ENCODE data around the gene SFPQ.
"Not testable (repeated sequence)": the region's sequence is repeated elsewhere in the genome, so short reads cannot be mapped to it uniquely, and the experiment has no call there.

SFPQ gene

GRCh38 chr1:35192853-35193664 is at the start of gene SFPQ:
SFPQ (minus strand) TSS chr1:35193145; CDS start chr1:35193049, 96 bp downstream.
- intact Hi-C loops (cut with DNase I), result loop anchor here (2.0 to 10.0 kb wide), 4 partner anchors 161 to 522 kb away; partner anchors contain the start of genes C1orf216 and ZMYM6
- peak; percentile 95 to 99 (median 96) for DNase-seq

GRCh38 chr1:35236772-35237171 is 43.8 kb upstream of the SFPQ start:
- DNase-seq; intact Hi-C loops (cut with DNase I): not testable (repeated sequence)

GRCh38 chr1:35231287-35231686 is 38.3 kb upstream of the SFPQ start:
- DNase-seq, result no peak
- intact Hi-C loops (cut with DNase I), result no loop called here

DNA sequence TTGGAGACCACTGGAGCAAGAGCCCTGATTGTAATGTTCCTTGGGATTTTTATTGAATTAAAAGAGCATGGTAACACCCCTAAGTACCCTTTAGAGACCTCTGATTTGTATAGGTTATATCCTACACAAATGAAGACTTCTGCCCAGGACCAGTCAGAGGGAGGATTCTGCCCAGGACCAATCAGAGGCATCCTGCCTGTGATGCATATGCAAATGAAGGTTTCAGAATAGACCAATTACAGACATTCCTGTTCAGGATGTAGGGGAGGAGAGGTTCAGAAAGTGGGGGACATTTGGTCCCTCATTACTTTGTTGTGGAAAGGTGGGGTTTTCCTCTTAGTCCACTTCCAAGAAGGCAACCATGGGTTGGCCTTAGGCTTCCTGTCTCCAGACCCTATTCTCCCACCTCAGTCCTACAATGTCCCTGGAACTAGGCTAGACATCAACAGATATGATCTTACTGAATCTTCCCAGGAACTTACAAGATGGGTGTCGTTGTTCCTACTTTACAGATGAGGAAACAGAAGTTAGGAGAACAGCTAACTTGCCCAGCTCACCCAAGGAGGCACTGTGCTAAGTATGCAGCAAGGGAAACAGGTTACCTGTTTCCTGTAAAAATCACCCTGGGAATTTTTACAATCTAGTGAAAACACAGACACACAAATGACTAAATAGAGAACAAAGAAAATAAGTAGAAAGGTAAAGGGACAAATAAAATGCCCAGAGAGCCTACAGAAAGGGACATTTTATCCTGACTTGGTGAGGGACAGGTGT is 36.8 kb upstream of the SFPQ start:
- intact Hi-C loops (cut with DNase I), result no loop called here
- no peak for DNase-seq

- DNase-seq, result no peak
- intact Hi-C loops (cut with DNase I), result no loop called here
Measured at GRCh38 chr1:35226546-35226945, 33.6 kb upstream of the SFPQ start.

GRCh38 chr1:35223084-35223630 is 30.2 kb upstream of the SFPQ start:
- intact Hi-C loops (cut with DNase I), result no loop called here
- DNase-seq, result no peak

DNA sequence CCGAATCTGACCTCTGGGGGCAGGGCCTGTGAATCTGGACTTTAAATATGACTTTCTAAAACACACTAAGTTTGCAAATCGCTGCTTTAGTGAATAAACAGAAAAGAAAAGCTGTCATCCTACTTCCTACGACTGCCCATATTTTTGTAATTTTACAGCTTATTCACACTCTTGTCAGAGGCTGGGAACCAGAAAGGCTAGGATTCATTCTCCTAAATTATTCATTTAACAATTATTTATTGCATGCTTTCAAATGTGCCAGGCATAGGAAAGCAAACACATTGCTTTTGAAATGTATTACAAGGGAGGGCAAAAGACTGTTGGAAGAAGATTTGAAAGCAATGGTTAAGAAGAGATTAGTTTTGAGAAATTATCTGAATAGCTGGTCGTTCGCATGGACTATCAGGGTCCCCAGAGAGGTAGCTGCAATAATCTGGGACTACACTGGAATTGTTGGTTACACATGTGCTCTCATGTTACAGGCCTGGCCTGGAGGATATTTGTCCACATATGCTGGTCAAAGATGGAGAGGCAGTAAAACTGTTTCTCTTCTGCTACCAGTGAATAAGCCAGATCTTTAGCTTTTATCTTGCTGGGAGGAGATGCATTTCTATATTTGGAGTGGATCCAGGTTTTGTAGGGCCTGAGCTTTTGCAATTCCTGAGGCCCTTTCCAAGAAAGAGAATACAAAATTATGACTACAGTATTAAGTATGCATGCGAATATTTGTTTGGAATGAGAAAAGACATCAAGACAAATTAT is 29.6 kb upstream of the SFPQ start:
- intact Hi-C loops (cut with DNase I), result no loop called here
- DNase-seq, result no peak

- intact Hi-C loops (cut with DNase I), result no loop called here
- no peak for DNase-seq
Measured at GRCh38 chr1:35220976-35221375, 28.0 kb upstream of the SFPQ start.

- intact Hi-C loops (cut with DNase I), result no loop called here
- DNase-seq, result no peak
Measured at GRCh38 chr1:35215346-35215745, 22.4 kb upstream of the SFPQ start.

- intact Hi-C loops (cut with DNase I), result no loop called here
- no peak for DNase-seq
Measured at GRCh38 chr1:35211120-35211414, 18.1 kb upstream of the SFPQ start.

DNA sequence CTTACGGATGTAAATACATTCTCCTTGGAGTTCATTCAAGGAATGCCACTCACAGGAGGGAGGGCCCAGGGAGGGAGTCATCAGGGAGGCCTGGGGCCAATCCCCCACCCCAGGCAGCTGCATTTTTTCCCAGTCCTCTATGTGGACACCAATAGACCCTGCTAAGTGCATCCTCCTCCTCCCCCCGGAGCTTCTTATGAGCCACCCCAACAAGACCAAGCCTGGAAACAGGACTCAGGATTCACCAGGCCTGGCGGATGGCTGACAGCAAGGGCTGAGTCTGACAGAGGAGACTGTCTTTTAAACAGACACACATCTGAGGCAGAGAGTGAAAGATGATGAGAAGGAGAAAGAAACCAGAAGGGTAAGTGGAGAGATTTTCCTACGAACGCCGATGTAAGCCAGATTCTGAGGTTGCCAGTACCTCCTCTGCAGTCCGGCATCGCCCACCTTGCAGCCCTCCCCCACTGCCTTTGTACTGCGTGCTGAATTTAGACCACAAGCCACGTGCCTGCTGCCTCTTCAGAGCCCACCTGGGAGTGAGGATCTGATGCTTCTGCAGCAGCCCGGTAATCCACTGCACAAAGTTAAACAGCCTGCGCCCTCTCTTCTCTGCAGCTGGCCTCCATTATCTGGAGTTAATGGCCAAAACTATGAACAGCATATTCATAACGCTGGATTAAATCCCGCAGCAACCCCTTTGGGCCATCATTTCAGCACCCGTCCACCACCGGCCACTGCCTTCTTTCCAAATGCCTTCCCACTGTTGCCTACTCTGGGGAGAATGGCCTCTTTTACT is 17.6 kb upstream of the SFPQ start:
- intact Hi-C loops (cut with DNase I), result no loop called here
- peak in 2 of 10 donors; percentile 11 to 23 for DNase-seq

- intact Hi-C loops (cut with DNase I), result loop anchor here (10.0 kb wide), 1 partner anchor 62 kb away; the partner anchor contains the start of gene ZMYM4
- DNase-seq, result no peak
Measured at GRCh38 chr1:35203295-35203694, 10.3 kb upstream of the SFPQ start.

DNA sequence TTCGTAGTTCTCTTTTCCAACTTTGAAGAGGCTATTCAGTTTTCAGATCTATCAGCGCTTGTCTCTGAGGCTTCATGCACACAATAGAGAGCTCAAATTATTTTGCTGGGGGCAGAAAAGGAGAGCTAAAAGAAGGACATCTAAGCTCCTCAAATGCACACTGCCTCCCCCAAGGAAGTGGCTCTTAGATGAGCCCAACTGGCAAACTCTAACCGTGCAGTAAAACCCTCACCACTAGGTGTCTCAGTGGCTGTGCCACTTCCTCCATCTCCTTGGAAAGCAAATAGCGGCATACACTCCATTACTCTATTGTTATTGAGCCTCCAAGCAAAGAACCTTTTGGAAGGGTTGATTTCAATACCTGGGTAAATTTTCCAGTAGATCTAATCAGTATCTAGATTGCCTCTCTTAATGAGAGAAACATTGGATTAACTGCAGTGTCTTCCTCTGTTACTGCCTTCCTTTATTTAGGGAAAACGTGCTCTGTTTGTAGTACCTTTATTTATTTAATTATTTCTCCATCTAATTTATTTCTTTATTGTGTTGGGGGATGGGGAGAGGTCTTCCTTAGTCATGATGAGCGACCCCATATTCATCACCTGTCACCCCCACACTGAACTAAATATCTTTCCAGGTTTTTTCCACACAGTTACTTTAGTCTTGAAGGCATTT is 9.2 kb upstream of the SFPQ start:
- intact Hi-C loops (cut with DNase I), result loop anchor here (1.0 to 10.0 kb wide), 2 partner anchors 63 to 96 kb away; partner anchors contain the start of gene ZMYM4
- peak in 9 of 10 donors; percentile 45 to 95 (median 74) for DNase-seq

DNA sequence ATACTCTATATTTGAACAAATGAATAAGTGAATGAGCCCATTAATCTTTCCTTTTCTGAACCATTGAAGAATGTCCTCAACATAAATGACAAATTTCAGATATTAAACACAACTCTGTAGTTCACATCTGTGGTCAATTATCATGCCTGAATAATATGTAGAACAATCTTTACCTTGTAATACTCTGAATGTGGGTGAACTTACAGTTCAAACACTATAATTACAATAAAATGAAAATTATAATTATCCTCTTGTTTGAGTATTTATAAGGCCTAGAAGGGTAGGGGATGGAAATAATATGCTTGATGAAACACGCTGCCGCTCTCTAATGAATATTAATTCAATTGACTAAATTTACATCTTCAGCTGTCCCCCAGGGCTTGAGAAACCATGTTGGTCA is 8.7 kb upstream of the SFPQ start:
- intact Hi-C loops (cut with DNase I), result loop anchor here (1.0 to 10.0 kb wide), 2 partner anchors 63 to 97 kb away; partner anchors contain the start of gene ZMYM4
- no peak for DNase-seq

GRCh38 chr1:35192056-35192852 is 691 bp downstream of the SFPQ start:
- peak; percentile 64 to 97 (median 78) for DNase-seq
- intact Hi-C loops (cut with DNase I), result loop anchor here (2.0 to 10.0 kb wide), 4 partner anchors 160 to 523 kb away; partner anchors contain the start of genes C1orf216 and ZMYM6

- DNase-seq, result no peak
- intact Hi-C loops (cut with DNase I), result loop anchor here (2.0 to 10.0 kb wide), 4 partner anchors 159 to 523 kb away; partner anchors contain the start of genes C1orf216 and ZMYM6
Measured at GRCh38 chr1:35191429-35192055, 1.4 kb downstream of the SFPQ start.

- intact Hi-C loops (cut with DNase I), result loop anchor here (5.0 to 10.0 kb wide), 3 partner anchors 158 to 524 kb away; partner anchors contain the start of genes C1orf216 and ZMYM6
- DNase-seq, result no peak
Measured at GRCh38 chr1:35190784-35191183, 2.2 kb downstream of the SFPQ start.
